GM18867 (cell line): ENCODE results near the gene RBM47.

ENCODE experiments used
- ATAC-seq: cut with Tn5 transposase; IDR thresholded peaks from one replicate; pipeline ENCODE4 v1.9.1; 2021; ENCODE audit warnings: mild to moderate bottlenecking, moderate library complexity; ENCODE audit not compliant: unreplicated experiment

RBM47 gene

DNA sequence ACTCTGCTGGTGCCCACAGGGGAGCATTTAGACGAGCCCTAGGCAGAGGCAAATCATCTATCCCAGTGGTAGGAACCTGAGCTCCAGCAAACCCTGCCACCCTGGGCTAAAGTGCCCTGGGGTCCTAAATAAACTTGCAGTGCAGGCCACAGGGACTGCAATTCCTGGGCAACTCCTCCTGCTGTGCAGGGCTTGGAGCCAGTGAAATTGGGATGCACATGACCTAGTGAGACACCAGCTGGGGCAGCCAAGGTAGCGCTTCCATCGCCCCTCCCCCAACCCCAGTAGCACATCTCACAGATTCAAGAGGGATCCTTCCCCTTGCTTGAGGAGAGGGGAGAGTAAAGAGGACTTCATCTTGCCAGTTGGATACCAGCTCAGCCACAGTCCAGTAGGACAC is 250.4 kb downstream of the RBM47 start:
- ATAC-seq: no peak

- no peak for ATAC-seq
Measured at GRCh38 chr4:40378619-40379018, 251.0 kb downstream of the RBM47 start.

DNA sequence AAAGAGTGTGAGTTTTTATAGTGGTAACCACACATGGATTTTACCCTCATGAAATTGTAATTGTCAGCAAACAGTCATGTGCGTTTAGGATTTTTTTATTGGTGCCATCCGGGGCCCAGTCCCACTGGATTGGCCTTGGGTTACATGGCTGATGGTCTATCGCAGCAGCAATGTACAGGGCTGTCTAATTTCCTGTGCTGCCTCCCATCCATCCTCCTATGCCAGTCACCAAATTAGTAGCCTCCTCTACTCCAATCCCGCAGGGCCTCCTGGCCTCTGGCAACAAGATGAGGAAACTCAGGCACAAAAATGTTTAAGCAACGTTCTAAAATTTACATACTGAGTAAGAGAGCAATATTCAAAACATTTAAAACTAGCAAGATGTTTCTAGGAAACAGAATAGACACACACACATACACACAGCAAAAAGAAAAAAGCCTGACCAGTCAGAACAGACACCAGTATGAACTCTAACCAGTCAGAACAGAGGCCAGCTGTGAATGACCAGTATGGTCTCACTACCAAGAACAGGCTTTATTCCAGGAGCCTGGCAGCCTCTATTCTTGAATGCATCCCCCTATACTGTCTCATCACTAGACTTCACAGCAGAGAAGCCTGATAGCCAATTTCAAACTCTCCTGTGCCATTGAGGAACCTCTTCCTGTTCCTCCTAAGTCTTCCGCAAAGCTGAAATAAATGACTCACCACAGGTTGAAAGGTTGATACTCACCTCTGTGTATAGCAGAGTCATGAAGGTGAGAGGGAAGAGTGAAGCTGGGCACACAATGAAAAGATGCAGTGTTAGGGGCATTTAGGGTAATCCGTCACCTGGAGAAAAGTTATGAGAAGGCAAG is 251.9 kb downstream of the RBM47 start:
- ATAC-seq: no peak

GRCh38 chr4:40375620-40376019 is 254.0 kb downstream of the RBM47 start:
- no peak for ATAC-seq

DNA sequence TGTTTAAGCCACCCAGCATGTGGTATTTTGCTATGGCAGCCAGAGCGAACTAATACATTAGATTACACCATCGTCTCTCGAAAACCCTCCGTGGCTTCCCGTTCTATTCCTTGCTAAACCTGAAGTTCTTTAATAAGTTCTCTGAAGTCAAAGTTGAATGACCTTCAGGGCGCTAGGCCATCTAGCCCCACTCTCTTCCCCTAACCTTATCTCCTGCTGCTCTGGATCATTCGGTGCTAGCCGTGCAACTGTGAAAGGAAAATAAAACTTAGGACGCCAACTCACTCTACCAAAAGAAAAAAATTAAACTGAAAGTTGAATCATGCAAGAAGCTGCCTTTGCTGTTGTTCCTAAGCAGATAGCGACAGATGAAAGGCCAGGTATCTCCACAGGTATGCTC is 254.6 kb downstream of the RBM47 start:
- no peak for ATAC-seq

- no peak for ATAC-seq
Measured at GRCh38 chr4:40373636-40374035, 256.0 kb downstream of the RBM47 start.
